Osteoblast (primary cell): ENCODE measurements around the gene F2R. TPM values are rescaled to one million over a fixed set of nuclear protein-coding genes. Genes with fewer than 3 reads are reported as not detected.
A peak's percentile ranks its signal among the peaks of the same experiment; 100 is the strongest.

Experiments
- DNase-seq: peaks from one replicate; pipeline ENCODE4 v3.0.0; 2011; ENCODE audit warnings: low spot score, mixed read lengths; ENCODE audit not compliant: insufficient read length; ENCODE audit errors: missing footprints
- H2AFZ ChIP-seq: 2 replicates; pipeline ENCODE4 v1.6.0; 2011; ENCODE audit warnings: mild to moderate bottlenecking, low read length
- H3K27ac ChIP-seq: 2 replicates; pipeline ENCODE4 v1.5.1; 2011; ENCODE audit warnings: mild to moderate bottlenecking, low read depth, low read length, moderate library complexity
- H3K27me3 ChIP-seq: 2 replicates; pipeline ENCODE4 v1.6.0; 2012; ENCODE audit warnings: mild to moderate bottlenecking, control low read depth, inconsistent platforms, low read length, moderate library complexity; ENCODE audit not compliant: insufficient read depth
- H3K36me3 ChIP-seq: 2 replicates; pipeline ENCODE4 v1.5.1; 2011; ENCODE audit warnings: mild to moderate bottlenecking, low read length, control low read depth, moderate library complexity; ENCODE audit not compliant: insufficient read depth
- H3K4me1 ChIP-seq: 2 replicates; pipeline ENCODE4 v1.5.1; 2011; ENCODE audit warnings: mild to moderate bottlenecking, low read length, control low read depth, moderate library complexity; ENCODE audit not compliant: insufficient read depth
- H3K4me2 ChIP-seq: 2 replicates; pipeline ENCODE4 v1.6.0; 2011; ENCODE audit warnings: mild to moderate bottlenecking, low read length; ENCODE audit not compliant: insufficient read depth
- H3K4me3 ChIP-seq: fragments of 200-600 bp; sonication (generic); 3 replicates; pipeline ENCODE4 v1.5.1; 2012; ENCODE audit warnings: mild to moderate bottlenecking, low read length, inconsistent platforms; ENCODE audit not compliant: insufficient read depth
- H3K79me2 ChIP-seq: 2 replicates; pipeline ENCODE4 v1.6.0; 2012; ENCODE audit warnings: mild to moderate bottlenecking, low read length, control low read depth, inconsistent platforms; ENCODE audit not compliant: insufficient read depth
- H3K9me3 ChIP-seq: 2 replicates; pipeline ENCODE4 v1.5.1; 2011; ENCODE audit warnings: low read depth, low read length, control low read depth
- H4K20me1 ChIP-seq: 2 replicates; pipeline ENCODE4 v1.6.0; 2012; ENCODE audit warnings: mild to moderate bottlenecking, low read length, control low read depth; ENCODE audit not compliant: insufficient read depth
- CTCF ChIP-seq: IDR thresholded peaks from 2 replicates; pipeline ENCODE4 v1.5.1; 2011; ENCODE audit warnings: mild to moderate bottlenecking, low read depth, low read length, moderate library complexity; ENCODE audit errors: extremely low read depth
- total RNA-seq: library from RNA; depleted of rRNA; stranded (reverse); fragments of >200 nt; gene quantifications from 2 replicates; pipeline ENCODE4 v1.2.3, GENCODE V29; 2012

F2R gene
- total RNA-seq, 1 donor: 38.7 TPM

- no peak for DNase-seq
- Histone ChIP-seq H3K36me3 (no peaks in the 10 kb centered on the region), H3K4me1 (peaks cover 16% of the 10 kb centered on the region), H2AFZ (no peak overlapping the region), H3K27me3 (no peaks in the 10 kb centered on the region), H4K20me1 (no peaks in the 10 kb centered on the region), H3K27ac (peak overlapping the region; percentile 50), H3K4me3 (no peak overlapping the region), H3K4me2 (no peak overlapping the region), H3K9me3 (no peaks in the 10 kb centered on the region), H3K79me2 (no peaks in the 10 kb centered on the region)
- TF ChIP-seq CTCF: no peak
These were observed 26.7 kb downstream of the F2R start for GRCh38 chr5:76742583-76742982.

GRCh38 chr5:76744632-76745031 lies 28.7 kb downstream of the F2R start:
- H3K4me2 ChIP-seq: no peak overlapping the region
- DNase-seq: no peak
- H3K9me3 ChIP-seq: no peaks in the 10 kb centered on the region
- H3K4me1 ChIP-seq: peaks cover 7% of the 10 kb centered on the region
- no peaks in the 10 kb centered on the region for H4K20me1 ChIP-seq
- H3K4me3 ChIP-seq: no peak overlapping the region
- no peaks in the 10 kb centered on the region for H3K36me3 ChIP-seq
- TF ChIP-seq CTCF: no peak
- H3K27ac ChIP-seq: no peak overlapping the region
- no peaks in the 10 kb centered on the region for H3K27me3 ChIP-seq
- no peaks in the 10 kb centered on the region for H3K79me2 ChIP-seq
- no peak overlapping the region for H2AFZ ChIP-seq

- Histone ChIP-seq H3K36me3 (no peaks in the 10 kb centered on the region), H3K27ac (no peak overlapping the region), H3K79me2 (no peaks in the 10 kb centered on the region), H3K4me2 (no peak overlapping the region), H4K20me1 (no peaks in the 10 kb centered on the region), H3K4me3 (no peak overlapping the region), H3K9me3 (no peaks in the 10 kb centered on the region), H3K4me1 (peaks cover 7% of the 10 kb centered on the region), H2AFZ (no peak overlapping the region), H3K27me3 (no peaks in the 10 kb centered on the region)
- no peak for DNase-seq
- TF ChIP-seq CTCF: no peak
These were observed 29.7 kb downstream of the F2R start for GRCh38 chr5:76745670-76746069.

- Histone ChIP-seq H3K36me3 (no peaks in the 10 kb centered on the region), H3K4me2 (no peak overlapping the region), H3K27ac (no peak overlapping the region), H3K27me3 (no peaks in the 10 kb centered on the region), H3K4me3 (no peak overlapping the region), H3K79me2 (no peaks in the 10 kb centered on the region), H3K9me3 (no peaks in the 10 kb centered on the region), H4K20me1 (no peaks in the 10 kb centered on the region), H2AFZ (no peak overlapping the region), H3K4me1 (peaks cover 7% of the 10 kb centered on the region)
- no peak for DNase-seq
- peak; percentile 8 for TF ChIP-seq CTCF
These were observed 30.8 kb downstream of the F2R start for GRCh38 chr5:76746677-76747076.
